ENCODE results near the gene SMARCA1. TPM values are rescaled to one million over a fixed set of nuclear protein-coding genes. Genes with fewer than 3 reads are reported as not detected.

SMARCA1 gene
- total RNA-seq, 1 experiment from 2014 or later: 38.8 TPM

DNA sequence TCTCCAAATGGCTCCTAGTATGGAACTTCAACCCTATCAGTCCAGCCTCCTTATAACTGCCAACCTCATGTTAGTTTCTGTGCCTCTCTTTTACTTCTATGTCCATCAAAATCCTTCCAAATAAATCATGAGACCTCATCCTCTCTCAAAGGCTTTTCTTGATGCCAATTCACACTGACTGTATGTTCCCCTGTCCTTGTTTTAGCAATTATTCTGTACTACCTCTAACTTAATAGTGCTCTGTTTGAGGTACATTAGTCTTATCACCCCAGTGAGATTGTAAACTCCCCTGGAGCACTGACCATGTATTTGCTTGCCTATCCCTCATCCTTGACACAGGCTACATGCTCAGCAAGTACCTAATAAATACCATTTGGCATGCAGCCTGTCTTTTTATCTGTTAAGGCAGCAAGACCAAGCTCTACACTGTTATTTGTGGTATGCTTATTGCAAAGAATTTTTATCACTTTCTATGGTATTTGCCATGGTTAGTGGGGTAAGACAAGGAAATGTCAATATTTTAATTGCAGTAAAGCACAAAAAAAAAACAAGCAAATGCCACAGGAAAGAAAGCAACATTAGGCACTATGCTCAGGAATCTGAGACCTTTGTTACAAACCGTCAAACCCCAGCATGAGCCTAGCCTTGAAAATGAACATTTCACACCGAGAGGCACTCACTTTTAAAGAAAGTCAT lies 119.2 kb downstream of the SMARCA1 start:
- Histone ChIP-seq H3K4me3 (replicated peaks in 1 of 2; ENCODE audit: low read depth in 1 of 2, low read length in 2 of 2) (no peak overlapping the region), H3K36me3 (ENCODE audit: control insufficient read depth in 1 of 2, insufficient read depth in 2 of 2, low read length in 2 of 2) (no peaks in the 10 kb centered on the region), H3K27ac (ENCODE audit: low read depth, low read length) (no peak overlapping the region), H3K9me3 (ENCODE audit: control insufficient read depth in 1 of 2, insufficient read depth in 1 of 2, low read depth in 1 of 2, low read length in 2 of 2) (no peaks in the 10 kb centered on the region), H3K4me2 (ENCODE audit: low read length) (no peak overlapping the region), H4K20me1 (ENCODE audit: insufficient read depth) (no peaks in the 10 kb centered on the region), H3K27me3 (ENCODE audit: insufficient read depth, low read length) (no peaks in the 10 kb centered on the region), H3K79me2 (ENCODE audit: insufficient read depth, low read length) (no peaks in the 10 kb centered on the region), H3K9me2 (ENCODE audit: insufficient read depth) (no peaks in the 10 kb centered on the region), H3K4me1 (ENCODE audit: control insufficient read depth in 1 of 2, insufficient read depth in 2 of 2, low read length in 2 of 2) (no peaks in the 10 kb centered on the region), H2AFZ (ENCODE audit: low read depth, low read length, poor library complexity, severe bottlenecking) (no peak overlapping the region), H3K9ac (ENCODE audit: low read length) (no peak overlapping the region)
- DNase-seq (ENCODE audit: low read depth, low spot score) (no peak), ATAC-seq (no peak)
- ChIA-PET POLR2A (no interaction called here), CTCF (no interaction called here), RAD21 (ENCODE audit: low non-redundant PET in 1 of 2, low total read pairs in 2 of 2, uncharacterized antibody in 2 of 2, unreplicated experiment in 2 of 2) (no interaction called here)
- no TSS peak for BruUV-seq (replicated peaks)
- intact Hi-C loops (cut with micrococcal nuclease): no loop called here
- TF ChIP-seq, protein P1, sequence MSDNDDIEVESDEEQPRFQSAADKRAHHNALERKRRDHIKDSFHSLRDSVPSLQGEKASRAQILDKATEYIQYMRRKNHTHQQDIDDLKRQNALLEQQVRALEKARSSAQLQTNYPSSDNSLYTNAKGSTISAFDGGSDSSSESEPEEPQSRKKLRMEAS (IDR thresholded peaks at IDR 0.05): no peak
- TF ChIP-seq, protein P2, sequence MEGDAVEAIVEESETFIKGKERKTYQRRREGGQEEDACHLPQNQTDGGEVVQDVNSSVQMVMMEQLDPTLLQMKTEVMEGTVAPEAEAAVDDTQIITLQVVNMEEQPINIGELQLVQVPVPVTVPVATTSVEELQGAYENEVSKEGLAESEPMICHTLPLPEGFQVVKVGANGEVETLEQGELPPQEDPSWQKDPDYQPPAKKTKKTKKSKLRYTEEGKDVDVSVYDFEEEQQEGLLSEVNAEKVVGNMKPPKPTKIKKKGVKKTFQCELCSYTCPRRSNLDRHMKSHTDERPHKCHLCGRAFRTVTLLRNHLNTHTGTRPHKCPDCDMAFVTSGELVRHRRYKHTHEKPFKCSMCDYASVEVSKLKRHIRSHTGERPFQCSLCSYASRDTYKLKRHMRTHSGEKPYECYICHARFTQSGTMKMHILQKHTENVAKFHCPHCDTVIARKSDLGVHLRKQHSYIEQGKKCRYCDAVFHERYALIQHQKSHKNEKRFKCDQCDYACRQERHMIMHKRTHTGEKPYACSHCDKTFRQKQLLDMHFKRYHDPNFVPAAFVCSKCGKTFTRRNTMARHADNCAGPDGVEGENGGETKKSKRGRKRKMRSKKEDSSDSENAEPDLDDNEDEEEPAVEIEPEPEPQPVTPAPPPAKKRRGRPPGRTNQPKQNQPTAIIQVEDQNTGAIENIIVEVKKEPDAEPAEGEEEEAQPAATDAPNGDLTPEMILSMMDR (IDR thresholded peaks at IDR 0.05 in 2 of 3, conservative IDR thresholded peaks at IDR 0.05 in 1 of 3; ENCODE audit: borderline replicate concordance in 1 of 3, insufficient read depth in 1 of 3, low read depth in 2 of 3, low read length in 2 of 3): no peak
- TF ChIP-seq RAD21 (IDR thresholded peaks at IDR 0.05; ENCODE audit: low read depth) (no peak), FOSL1 (IDR thresholded peaks at IDR 0.05; ENCODE audit: low read depth) (no peak), POLR2AphosphoS5 (IDR thresholded peaks at IDR 0.05; ENCODE audit: low read depth, low read length) (no peak), CBX3 (IDR thresholded peaks at IDR 0.05; ENCODE audit: low read depth) (no peak), EZH2phosphoT487 (IDR thresholded peaks at IDR 0.05; ENCODE audit: borderline replicate concordance) (no peak), SRF (IDR thresholded peaks at IDR 0.05; ENCODE audit: low read depth) (no peak), ZNF274 (IDR thresholded peaks at IDR 0.05; ENCODE audit: low read depth, low read length) (no peak), JUND (IDR thresholded peaks at IDR 0.05) (no peak), ELF1 (IDR thresholded peaks at IDR 0.05; ENCODE audit: borderline replicate concordance, low read depth) (no peak), EGR1 (IDR thresholded peaks at IDR 0.05; ENCODE audit: low read depth) (no peak), POLR2A (IDR thresholded peaks at IDR 0.05; ENCODE audit: borderline replicate concordance, extremely low read depth, insufficient read depth, insufficient read length) (no peak), EZH2 (IDR thresholded peaks at IDR 0.05) (no peak), TCF7L2 (IDR thresholded peaks at IDR 0.05; ENCODE audit: borderline replicate concordance, extremely low read depth, insufficient read depth, insufficient read length) (no peak), CEBPB (IDR thresholded peaks at IDR 0.05; ENCODE audit: low read depth) (no peak), YY1 (IDR thresholded peaks at IDR 0.05; ENCODE audit: extremely low read depth, insufficient replicate concordance, low read depth, low read length) (no peak), ZFX (IDR thresholded peaks at IDR 0.05) (no peak)
- TF ChIP-seq, protein P3, sequence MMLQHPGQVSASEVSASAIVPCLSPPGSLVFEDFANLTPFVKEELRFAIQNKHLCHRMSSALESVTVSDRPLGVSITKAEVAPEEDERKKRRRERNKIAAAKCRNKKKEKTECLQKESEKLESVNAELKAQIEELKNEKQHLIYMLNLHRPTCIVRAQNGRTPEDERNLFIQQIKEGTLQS (IDR thresholded peaks at IDR 0.05): no peak
- TF ChIP-seq, protein P4, sequence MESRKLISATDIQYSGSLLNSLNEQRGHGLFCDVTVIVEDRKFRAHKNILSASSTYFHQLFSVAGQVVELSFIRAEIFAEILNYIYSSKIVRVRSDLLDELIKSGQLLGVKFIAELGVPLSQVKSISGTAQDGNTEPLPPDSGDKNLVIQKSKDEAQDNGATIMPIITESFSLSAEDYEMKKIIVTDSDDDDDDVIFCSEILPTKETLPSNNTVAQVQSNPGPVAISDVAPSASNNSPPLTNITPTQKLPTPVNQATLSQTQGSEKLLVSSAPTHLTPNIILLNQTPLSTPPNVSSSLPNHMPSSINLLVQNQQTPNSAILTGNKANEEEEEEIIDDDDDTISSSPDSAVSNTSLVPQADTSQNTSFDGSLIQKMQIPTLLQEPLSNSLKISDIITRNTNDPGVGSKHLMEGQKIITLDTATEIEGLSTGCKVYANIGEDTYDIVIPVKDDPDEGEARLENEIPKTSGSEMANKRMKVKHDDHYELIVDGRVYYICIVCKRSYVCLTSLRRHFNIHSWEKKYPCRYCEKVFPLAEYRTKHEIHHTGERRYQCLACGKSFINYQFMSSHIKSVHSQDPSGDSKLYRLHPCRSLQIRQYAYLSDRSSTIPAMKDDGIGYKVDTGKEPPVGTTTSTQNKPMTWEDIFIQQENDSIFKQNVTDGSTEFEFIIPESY (IDR thresholded peaks at IDR 0.05; ENCODE audit: extremely low read depth, insufficient replicate concordance, low read length): no peak

All from HCT116 (cell line).